Liver (tissue), 9 donors: ENCODE measurements around the gene RYR3. TPM values are rescaled to one million over a fixed set of nuclear protein-coding genes. Genes with fewer than 3 reads are reported as not detected.

ENCODE experiments used
- DNase-seq: peaks from one replicate; pipeline ENCODE4 v3.0.0-alpha.2; 2017; ENCODE audit warnings: low spot score
- H3K27ac ChIP-seq, 2 donors: one replicate each; pipeline ENCODE4 v1.7.0; 2013; ENCODE audit warnings: inconsistent platforms in 2 of 2, low read length in 2 of 2, control low read depth in 1 of 2, low read depth in 1 of 2, mild to moderate bottlenecking in 1 of 2
- H3K27me3 ChIP-seq, 4 donors: one replicate each; pipeline versions ENCODE4 v1.6.1 to v1.7.0; 2013; ENCODE audit warnings: low read length in 3 of 4, inconsistent platforms in 1 of 4, mild to moderate bottlenecking in 1 of 4, moderate library complexity in 1 of 4; ENCODE audit not compliant: control insufficient read depth in 4 of 4, insufficient read depth in 4 of 4
- H3K36me3 ChIP-seq, 4 donors: one replicate each; pipeline versions ENCODE4 v1.6.1 to v1.7.0; 2013; ENCODE audit warnings: low read length in 3 of 4, mild to moderate bottlenecking in 3 of 4, low read depth in 1 of 4, moderate library complexity in 1 of 4; ENCODE audit not compliant: control insufficient read depth in 4 of 4, insufficient read depth in 3 of 4
- H3K4me1 ChIP-seq, 4 donors: one replicate each; pipeline versions ENCODE4 v1.6.1 to v1.7.0; 2013; ENCODE audit warnings: low read length in 3 of 4, mild to moderate bottlenecking in 3 of 4, moderate library complexity in 1 of 4; ENCODE audit not compliant: control insufficient read depth in 4 of 4, insufficient read depth in 4 of 4
- H3K4me3 ChIP-seq, 3 donors: one replicate each; pipeline versions ENCODE4 v1.6.1 to v1.7.0; 2013; ENCODE audit warnings: low read length in 3 of 3, control low read depth in 1 of 3, low read depth in 1 of 3, mild to moderate bottlenecking in 1 of 3
- H3K9ac ChIP-seq, 2 donors: one replicate each; pipeline ENCODE4 v1.7.0; 2013; ENCODE audit warnings: low read length in 2 of 2, mild to moderate bottlenecking in 2 of 2, moderate library complexity in 2 of 2, control low read depth in 1 of 2, low read depth in 1 of 2
- H3K9me3 ChIP-seq, 4 donors: one replicate each; pipeline versions ENCODE4 v1.6.1 to v1.7.0; 2013; ENCODE audit warnings: low read length in 3 of 4; ENCODE audit not compliant: control insufficient read depth in 4 of 4
- ATF3 ChIP-seq: IDR thresholded peaks from 2 replicates; pipeline ENCODE4 v1.6.1; 2016; ENCODE audit warnings: antibody characterized with exemption
- CTCF ChIP-seq: fragments of 150-350 bp; IDR thresholded peaks from 2 replicates; pipeline ENCODE4 v1.5.1; 2017; ENCODE audit warnings: improper control_type of control experiment, low read depth, low read length; ENCODE audit not compliant: missing input control
- EGR1 ChIP-seq, 2 donors: IDR thresholded peaks; 2 replicates each; pipeline ENCODE4 v1.6.1; 2016 to 2018; ENCODE audit warnings: antibody characterized with exemption in 2 of 2, low read depth in 2 of 2
- FOXA1 ChIP-seq: IDR thresholded peaks from 2 replicates; pipeline ENCODE4 v1.6.1; 2016; ENCODE audit warnings: antibody characterized with exemption
- FOXA2 ChIP-seq: IDR thresholded peaks from 2 replicates; pipeline ENCODE4 v1.6.1; 2016; ENCODE audit warnings: antibody characterized with exemption
- GABPA ChIP-seq, 2 donors: IDR thresholded peaks in 1 of 2; conservative IDR thresholded peaks in 1 of 2; 2 replicates each; pipeline ENCODE4 v1.6.1; 2016; ENCODE audit warnings: antibody characterized with exemption in 2 of 2, mild to moderate bottlenecking in 1 of 2, moderate library complexity in 1 of 2
- HNF4G ChIP-seq: IDR thresholded peaks from 2 replicates; pipeline ENCODE4 v1.6.1; 2016; ENCODE audit warnings: antibody characterized with exemption
- MAX ChIP-seq: IDR thresholded peaks from 2 replicates; pipeline ENCODE4 v1.6.1; 2016; ENCODE audit warnings: antibody characterized with exemption
- NR2F2 ChIP-seq: IDR thresholded peaks from 2 replicates; pipeline ENCODE4 v1.6.1; 2016; ENCODE audit warnings: antibody characterized with exemption
- REST ChIP-seq: IDR thresholded peaks from 2 replicates; pipeline ENCODE4 v1.6.1; 2016; ENCODE audit warnings: antibody characterized with exemption, mild to moderate bottlenecking
- RXRA ChIP-seq, 2 donors: IDR thresholded peaks; 2 replicates each; pipeline ENCODE4 v1.6.1; 2017 to 2018; ENCODE audit warnings: antibody characterized with exemption in 2 of 2, mild to moderate bottlenecking in 1 of 2
- SP1 ChIP-seq: IDR thresholded peaks from 2 replicates; pipeline ENCODE4 v1.6.1; 2018; ENCODE audit warnings: antibody characterized with exemption, mild to moderate bottlenecking
- YY1 ChIP-seq: IDR thresholded peaks from 2 replicates; pipeline ENCODE4 v1.6.1; 2016; ENCODE audit warnings: antibody characterized with exemption, mild to moderate bottlenecking
- WGBS: extraction: QIAGEN DNeasy Blood & Tissue Kit; methylation state at CpG from one replicate; pipeline ENCODE4 v1.1.7; 2013; 5-methylcytosine and 5-hydroxymethylcytosine counted together
- polyA plus RNA-seq, 2 donors: library from polyadenylated mRNA; stranded (reverse) in 1 of 2; unstranded in 1 of 2; fragments of 200-250 nt in 1 of 2; fragments of >200 nt in 1 of 2; fragmentation: Nextera tagmentation in 1 of 2; extraction: Ambion mirVana in 1 of 2; gene quantifications; one replicate each; pipeline versions ENCODE4 v1.2.1 to v1.2.3, GENCODE V29; 2013 to 2015
- total RNA-seq, 2 donors: library from RNA; depleted of rRNA; stranded (reverse); fragments of >200 nt; gene quantifications; one replicate each; pipeline ENCODE4 v1.2.3, GENCODE V29; 2014
- TF ChIP-seq, protein P1 (sequence below): IDR thresholded peaks from 2 replicates; pipeline ENCODE4 v1.6.1; 2016; ENCODE audit warnings: antibody characterized with exemption
- donor health status: healthy.
- donor health status: healthy.
- donor health status: healthy.
- donor health status: healthy.
- donor health status: healthy.

Gene RYR3
- total and polyA plus RNA-seq, 4 donors: 0.01 to 1.1 (median 0.22) TPM

DNA sequence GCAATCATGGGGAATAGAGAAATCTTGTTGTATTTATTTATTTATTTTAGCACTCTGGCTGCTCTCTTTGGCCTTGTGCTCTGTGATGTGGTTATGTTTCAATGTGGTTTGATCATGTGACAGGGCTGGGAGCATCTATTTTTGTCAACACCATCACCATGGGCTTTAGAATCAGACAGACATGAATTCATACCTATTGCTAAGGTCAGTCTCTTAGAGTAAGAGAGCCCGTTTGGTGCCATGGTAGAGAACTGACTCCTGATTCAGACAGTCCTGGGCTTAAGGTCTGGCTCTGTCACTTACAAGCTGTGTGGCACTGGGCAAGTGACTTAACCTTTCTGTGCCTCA lies 157.0 kb downstream of the RYR3 start:
- WGBS: 79% methylated on average over 1 of the region's 1 CpG
- H3K36me3 ChIP-seq: no peaks in the 10 kb centered on the region
- H3K4me1 ChIP-seq: no peaks in the 10 kb centered on the region
- H3K4me3 ChIP-seq: no peak overlapping the region
- H3K27me3 ChIP-seq: peaks cover 0 to 5% (median 0%) of the 10 kb centered on the region in 4 donors
- DNase-seq: no peak
- H3K27ac ChIP-seq: no peak overlapping the region
- TF ChIP-seq MAX (no peak), CTCF (no peak)
- H3K9me3 ChIP-seq: no peaks in the 10 kb centered on the region
- H3K9ac ChIP-seq: no peak overlapping the region

DNA sequence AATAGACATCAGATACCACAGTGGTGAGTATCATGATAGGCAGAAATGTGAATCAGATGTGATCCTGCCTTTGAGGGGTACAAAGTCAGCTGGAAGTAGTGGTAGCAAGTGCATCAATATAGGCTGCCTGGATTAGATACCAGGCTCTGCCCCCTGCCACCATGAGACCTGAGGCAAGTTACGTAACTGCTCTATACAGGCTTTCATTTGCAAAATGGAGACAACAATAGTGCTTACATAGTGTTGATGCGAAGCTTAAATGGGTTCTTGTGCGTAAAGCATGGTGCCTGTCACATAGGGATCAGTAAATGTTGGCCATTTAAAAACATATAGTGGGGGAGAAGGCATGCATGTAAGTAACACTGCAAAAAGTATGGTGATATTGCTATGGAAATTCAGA lies 158.0 kb downstream of the RYR3 start:
- Histone ChIP-seq H3K27me3 (peaks cover 0 to 5% (median 0%) of the 10 kb centered on the region in 4 donors), H3K9ac (no peak overlapping the region), H3K4me3 (no peak overlapping the region), H3K36me3 (no peaks in the 10 kb centered on the region), H3K4me1 (no peaks in the 10 kb centered on the region), H3K27ac (no peak overlapping the region), H3K9me3 (no peaks in the 10 kb centered on the region)
- WGBS: 77% methylated on average over 3 of the region's 3 CpGs
- DNase-seq: no peak
- no peak for TF ChIP-seq YY1
- no peak for TF ChIP-seq GABPA (IDR thresholded peaks at IDR 0.05 in 1 of 2, conservative IDR thresholded peaks at IDR 0.05 in 1 of 2)
- TF ChIP-seq REST: no peak
- TF ChIP-seq ATF3: no peak

- Histone ChIP-seq H3K9ac (no peak overlapping the region), H3K4me1 (no peaks in the 10 kb centered on the region), H3K9me3 (no peaks in the 10 kb centered on the region), H3K4me3 (no peak overlapping the region), H3K27ac (no peak overlapping the region), H3K27me3 (peaks cover 0 to 3% (median 1%) of the 10 kb centered on the region in 4 donors), H3K36me3 (no peaks in the 10 kb centered on the region)
- WGBS: 76% methylated on average over 5 of the region's 5 CpGs
- no peak for DNase-seq
- TF ChIP-seq FOXA2 (no peak), EGR1 (IDR thresholded peaks at IDR 0.05; ENCODE audit: low read depth in 2 of 2) (no peak), HNF4G (no peak), REST (no peak), GABPA (IDR thresholded peaks at IDR 0.05 in 1 of 2, conservative IDR thresholded peaks at IDR 0.05 in 1 of 2) (no peak), RXRA (IDR thresholded peaks at IDR 0.05) (no peak), FOXA1 (no peak), NR2F2 (no peak), SP1 (no peak), CTCF (no peak)
- TF ChIP-seq, protein P1, sequence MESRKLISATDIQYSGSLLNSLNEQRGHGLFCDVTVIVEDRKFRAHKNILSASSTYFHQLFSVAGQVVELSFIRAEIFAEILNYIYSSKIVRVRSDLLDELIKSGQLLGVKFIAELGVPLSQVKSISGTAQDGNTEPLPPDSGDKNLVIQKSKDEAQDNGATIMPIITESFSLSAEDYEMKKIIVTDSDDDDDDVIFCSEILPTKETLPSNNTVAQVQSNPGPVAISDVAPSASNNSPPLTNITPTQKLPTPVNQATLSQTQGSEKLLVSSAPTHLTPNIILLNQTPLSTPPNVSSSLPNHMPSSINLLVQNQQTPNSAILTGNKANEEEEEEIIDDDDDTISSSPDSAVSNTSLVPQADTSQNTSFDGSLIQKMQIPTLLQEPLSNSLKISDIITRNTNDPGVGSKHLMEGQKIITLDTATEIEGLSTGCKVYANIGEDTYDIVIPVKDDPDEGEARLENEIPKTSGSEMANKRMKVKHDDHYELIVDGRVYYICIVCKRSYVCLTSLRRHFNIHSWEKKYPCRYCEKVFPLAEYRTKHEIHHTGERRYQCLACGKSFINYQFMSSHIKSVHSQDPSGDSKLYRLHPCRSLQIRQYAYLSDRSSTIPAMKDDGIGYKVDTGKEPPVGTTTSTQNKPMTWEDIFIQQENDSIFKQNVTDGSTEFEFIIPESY: no peak
Measured at GRCh38 chr15:33473005-33473404, 162.2 kb downstream of the RYR3 start.
